BE2C (cell line): Measurements from ENCODE around the gene CYP2B6. TPM values are rescaled to one million over a fixed set of nuclear protein-coding genes. Genes with fewer than 3 reads are reported as not detected.

ENCODE experiments used
- DNase-seq: peaks from one replicate; pipeline ENCODE4 v3.0.0-alpha.2; 2020
- H3K27me3 ChIP-seq: fragments of 250-450 bp; sonication (Bioruptor Pico); 2 replicates; pipeline ENCODE4 v1.5.1; 2020; ENCODE audit warnings: mild to moderate bottlenecking
- H3K36me3 ChIP-seq: fragments of 250-450 bp; sonication (Bioruptor Pico); 2 replicates; pipeline ENCODE4 v1.5.1; 2020; ENCODE audit warnings: mild to moderate bottlenecking
- H3K4me1 ChIP-seq: fragments of 250-450 bp; sonication (Bioruptor Pico); 2 replicates; pipeline ENCODE4 v1.5.1; 2020
- H3K4me3 ChIP-seq: 2 replicates; pipeline ENCODE4 v1.5.1; 2011; ENCODE audit warnings: low read depth, low read length
- H3K9me3 ChIP-seq: fragments of 250-450 bp; sonication (Bioruptor Pico); 2 replicates; pipeline ENCODE4 v1.5.1; 2020
- CTCF ChIP-seq: IDR thresholded peaks from 2 replicates; pipeline ENCODE4 v1.5.1; 2012; ENCODE audit warnings: mild to moderate bottlenecking, low read depth, low read length
- polyA plus RNA-seq: library from polyadenylated mRNA; unstranded; fragments of >200 nt; gene quantifications from one replicate; pipeline ENCODE4 v1.2.1, GENCODE V29; 2012; ENCODE audit warnings: low read depth, missing spikeins; ENCODE audit not compliant: insufficient read length, insufficient read depth

The CYP2B6 gene
- polyA plus RNA-seq = not detected

GRCh38 chr19:40990972-40991381 is at the start of gene CYP2B6:
Gene CYP2B6, plus strand, starts transcription at chr19:40991282. Its CDS starts 24 bp downstream, at chr19:40991306.
- H3K36me3 ChIP-seq = no peaks in the 10 kb centered on the region
- no peak within 1 kb of the TSS for H3K4me3 ChIP-seq
- H3K9me3 ChIP-seq = no peaks in the 10 kb centered on the region
- H3K4me1 ChIP-seq = no peaks in the 10 kb centered on the region
- no peak for DNase-seq
- H3K27me3 ChIP-seq = peaks cover 6% of the 10 kb centered on the region
- TF ChIP-seq CTCF = no peak

GRCh38 chr19:40941481-40942219 is 49.4 kb upstream of the CYP2B6 start:
- no peaks in the 10 kb centered on the region for H3K36me3 ChIP-seq
- DNase-seq = no peak
- no peak overlapping the region for H3K4me3 ChIP-seq
- H3K27me3 ChIP-seq = peaks cover 2% of the 10 kb centered on the region; the same call in 1 of the 2 replicates
- no peaks in the 10 kb centered on the region for H3K4me1 ChIP-seq
- no peaks in the 10 kb centered on the region for H3K9me3 ChIP-seq
- TF ChIP-seq CTCF = no peak

GRCh38 chr19:40945645-40946044 is 45.4 kb upstream of the CYP2B6 start:
- Histone ChIP-seq H3K9me3 (no peaks in the 10 kb centered on the region), H3K36me3 (no peaks in the 10 kb centered on the region), H3K4me1 (no peaks in the 10 kb centered on the region), H3K4me3 (no peak overlapping the region), H3K27me3 (no peaks in the 10 kb centered on the region; the same call in 1 of the 2 replicates)
- no peak for DNase-seq
- no peak for TF ChIP-seq CTCF

- Histone ChIP-seq H3K36me3 (no peaks in the 10 kb centered on the region), H3K4me1 (no peaks in the 10 kb centered on the region), H3K9me3 (no peaks in the 10 kb centered on the region), H3K4me3 (no peak overlapping the region), H3K27me3 (no peaks in the 10 kb centered on the region)
- no peak for TF ChIP-seq CTCF
- no peak for DNase-seq
Measured at GRCh38 chr19:40947114-40947513, 44.0 kb upstream of the CYP2B6 start.

GRCh38 chr19:40947573-40947972 is 43.5 kb upstream of the CYP2B6 start:
- no peak for DNase-seq
- H3K4me3 ChIP-seq = no peak overlapping the region

More at GRCh38 chr19:40947573-40947972, 43.5 kb upstream of the CYP2B6 start:
- H3K27me3 ChIP-seq = no peaks in the 10 kb centered on the region
- H3K4me1 ChIP-seq = no peaks in the 10 kb centered on the region
- no peak for TF ChIP-seq CTCF
- no peaks in the 10 kb centered on the region for H3K9me3 ChIP-seq
- H3K36me3 ChIP-seq = no peaks in the 10 kb centered on the region
